PFSK-1 (cell line): ENCODE measurements around the gene TMIGD3.

ENCODE experiments used
- FOXP2 ChIP-seq: optimal IDR thresholded peaks from 2 replicates; pipeline ENCODE3; 2011; ENCODE audit warnings: borderline replicate concordance, control low read depth, inconsistent platforms; ENCODE audit not compliant: insufficient read depth; ENCODE audit errors: extremely low read length, extremely low read depth
- POLR2AphosphoS5 ChIP-seq: IDR thresholded peaks from 2 replicates; pipeline ENCODE4 v1.6.1; 2012; ENCODE audit warnings: low read depth, mild to moderate bottlenecking, control low read depth, low read length, moderate library complexity
- SIN3A ChIP-seq: IDR thresholded peaks from 2 replicates; pipeline ENCODE4 v1.6.1; 2012; ENCODE audit warnings: mild to moderate bottlenecking, low read length, moderate library complexity, borderline replicate concordance; ENCODE audit not compliant: insufficient read depth
- TAF1 ChIP-seq: IDR thresholded peaks from 2 replicates; pipeline ENCODE4 v1.6.1; 2012; ENCODE audit warnings: low read length, control low read depth, borderline replicate concordance; ENCODE audit not compliant: insufficient read depth
- TF ChIP-seq, protein P1 (sequence below), 2 experiments: IDR thresholded peaks; 2 replicates each; pipeline versions ENCODE4 v1.6.1 to v1.8.0; 2011 to 2012; ENCODE audit warnings: low read depth in 2 of 2, low read length in 2 of 2, control low read depth in 1 of 2, inconsistent platforms in 1 of 2, mild to moderate bottlenecking in 1 of 2, moderate library complexity in 1 of 2; ENCODE audit not compliant: insufficient read depth in 1 of 2

TMIGD3 gene

DNA sequence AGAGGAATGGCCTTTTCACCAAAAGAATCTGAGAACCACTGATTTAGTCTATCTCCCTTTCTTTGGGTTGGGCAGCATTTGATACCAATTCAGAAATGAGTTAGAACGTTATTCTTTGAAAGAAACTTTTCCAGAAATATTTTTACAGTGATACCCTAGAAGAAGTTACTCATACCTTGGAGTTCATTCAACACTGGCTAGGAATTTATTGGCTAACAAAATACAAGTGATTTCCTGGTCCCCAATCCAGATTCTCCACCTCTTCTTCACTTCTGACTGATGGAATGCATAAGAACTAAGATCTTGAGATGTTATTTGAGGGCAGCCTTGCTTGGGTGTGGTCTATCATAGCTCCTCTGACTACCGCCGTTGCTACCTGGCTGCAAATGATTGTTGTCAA lies 20.3 kb downstream of the TMIGD3 start:
- TF ChIP-seq FOXP2 (no peak), SIN3A (no peak), POLR2AphosphoS5 (no peak), TAF1 (no peak)
- TF ChIP-seq, protein P1, sequence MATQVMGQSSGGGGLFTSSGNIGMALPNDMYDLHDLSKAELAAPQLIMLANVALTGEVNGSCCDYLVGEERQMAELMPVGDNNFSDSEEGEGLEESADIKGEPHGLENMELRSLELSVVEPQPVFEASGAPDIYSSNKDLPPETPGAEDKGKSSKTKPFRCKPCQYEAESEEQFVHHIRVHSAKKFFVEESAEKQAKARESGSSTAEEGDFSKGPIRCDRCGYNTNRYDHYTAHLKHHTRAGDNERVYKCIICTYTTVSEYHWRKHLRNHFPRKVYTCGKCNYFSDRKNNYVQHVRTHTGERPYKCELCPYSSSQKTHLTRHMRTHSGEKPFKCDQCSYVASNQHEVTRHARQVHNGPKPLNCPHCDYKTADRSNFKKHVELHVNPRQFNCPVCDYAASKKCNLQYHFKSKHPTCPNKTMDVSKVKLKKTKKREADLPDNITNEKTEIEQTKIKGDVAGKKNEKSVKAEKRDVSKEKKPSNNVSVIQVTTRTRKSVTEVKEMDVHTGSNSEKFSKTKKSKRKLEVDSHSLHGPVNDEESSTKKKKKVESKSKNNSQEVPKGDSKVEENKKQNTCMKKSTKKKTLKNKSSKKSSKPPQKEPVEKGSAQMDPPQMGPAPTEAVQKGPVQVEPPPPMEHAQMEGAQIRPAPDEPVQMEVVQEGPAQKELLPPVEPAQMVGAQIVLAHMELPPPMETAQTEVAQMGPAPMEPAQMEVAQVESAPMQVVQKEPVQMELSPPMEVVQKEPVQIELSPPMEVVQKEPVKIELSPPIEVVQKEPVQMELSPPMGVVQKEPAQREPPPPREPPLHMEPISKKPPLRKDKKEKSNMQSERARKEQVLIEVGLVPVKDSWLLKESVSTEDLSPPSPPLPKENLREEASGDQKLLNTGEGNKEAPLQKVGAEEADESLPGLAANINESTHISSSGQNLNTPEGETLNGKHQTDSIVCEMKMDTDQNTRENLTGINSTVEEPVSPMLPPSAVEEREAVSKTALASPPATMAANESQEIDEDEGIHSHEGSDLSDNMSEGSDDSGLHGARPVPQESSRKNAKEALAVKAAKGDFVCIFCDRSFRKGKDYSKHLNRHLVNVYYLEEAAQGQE (IDR thresholded peaks at IDR 0.05; ENCODE audit: insufficient read depth in 1 of 2, low read depth in 2 of 2, low read length in 2 of 2), result no peak

GRCh38 chr1:111481387-111482221 lies 21.8 kb downstream of the TMIGD3 start:
- TF ChIP-seq TAF1 (no peak), POLR2AphosphoS5 (no peak), SIN3A (no peak), FOXP2 (no peak)
- TF ChIP-seq, protein P1 (IDR thresholded peaks at IDR 0.05; ENCODE audit: insufficient read depth in 1 of 2, low read depth in 2 of 2, low read length in 2 of 2), result no peak

GRCh38 chr1:111480674-111481073 lies 22.8 kb downstream of the TMIGD3 start:
- TF ChIP-seq, protein P1 (IDR thresholded peaks at IDR 0.05; ENCODE audit: insufficient read depth in 1 of 2, low read depth in 2 of 2, low read length in 2 of 2), result no peak
- TF ChIP-seq POLR2AphosphoS5 (no peak), FOXP2 (no peak), SIN3A (no peak), TAF1 (no peak)

DNA sequence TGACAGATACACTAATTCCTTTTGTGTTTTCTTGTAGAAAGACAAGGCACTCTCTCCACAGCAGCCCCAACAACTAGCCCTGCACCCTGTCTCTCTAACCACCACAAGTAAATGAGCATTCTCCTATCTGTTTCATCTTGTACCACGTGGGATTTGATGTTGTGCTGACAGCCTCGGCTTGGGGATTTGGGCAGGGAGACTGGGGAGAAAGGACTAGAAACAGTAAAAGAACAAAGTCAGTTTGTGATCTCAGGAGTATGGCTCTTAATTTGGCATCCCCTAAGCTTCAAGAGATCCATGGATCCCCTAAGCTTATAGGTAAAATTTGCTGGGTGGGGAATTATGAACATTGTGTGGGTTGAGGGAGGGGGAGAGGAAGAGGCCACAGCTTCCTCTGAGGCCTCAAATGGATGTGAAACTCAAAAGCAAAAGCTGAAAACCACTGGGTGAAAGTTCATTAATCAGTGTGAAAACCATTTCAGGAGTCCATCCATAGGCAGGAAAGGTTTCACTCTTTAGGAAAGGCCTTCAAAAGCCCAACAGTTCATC lies 26.6 kb downstream of the TMIGD3 start:
- TF ChIP-seq TAF1 (no peak), POLR2AphosphoS5 (no peak), FOXP2 (no peak), SIN3A (no peak)
- TF ChIP-seq, protein P1 (IDR thresholded peaks at IDR 0.05; ENCODE audit: insufficient read depth in 1 of 2, low read depth in 2 of 2, low read length in 2 of 2), result no peak
